ENCODE measurements around the gene FHOD3. TPM values are rescaled to one million over a fixed set of nuclear protein-coding genes. Genes with fewer than 3 reads are reported as not detected.

Gene FHOD3
- total and polyA plus RNA-seq, 2 of the 13 experiments (the other 11 are each of a cell fraction or from before 2014, with no cell fraction given), result 0.07 TPM; not detected in 1

DNA sequence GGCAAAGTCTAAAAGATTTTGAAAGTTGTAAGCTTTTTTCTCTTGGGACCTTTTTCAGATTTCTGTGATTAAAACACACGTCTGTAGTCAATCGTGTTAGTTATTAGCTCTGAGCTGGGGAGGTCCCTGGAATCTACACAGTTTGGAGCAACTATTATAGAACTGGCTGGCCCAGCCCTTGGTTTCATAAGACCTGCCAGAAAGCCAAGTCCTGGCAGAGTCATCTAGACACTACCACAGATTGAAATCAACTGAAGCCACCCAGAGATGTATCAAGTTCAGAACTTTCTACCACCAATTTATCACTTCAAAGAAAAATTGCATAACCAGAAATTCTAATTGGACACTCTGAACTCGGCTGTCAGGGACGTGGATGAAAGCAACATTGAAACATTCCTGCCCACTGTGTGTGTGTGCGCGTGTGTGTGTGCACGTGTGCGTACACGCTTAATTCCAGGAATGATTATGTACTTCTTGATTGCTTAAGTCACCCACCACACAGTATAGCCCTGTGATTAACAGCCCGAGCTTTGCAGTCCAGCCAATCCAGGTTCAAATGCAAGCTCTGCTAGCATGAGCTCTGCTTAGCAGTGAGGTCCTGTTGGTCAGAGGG is 405.0 kb downstream of the FHOD3 start:
- DNase-seq (ENCODE audit: low spot score) (no peak), FAIRE-seq (no peak), ATAC-seq (no peak)
- Histone ChIP-seq H3K79me2 (ENCODE audit: insufficient read depth, low read length) (no peaks in the 10 kb centered on the region), H2AFZ (ENCODE audit: low read length) (no peak overlapping the region), H3K4me1 (ENCODE audit: insufficient read depth, low read length) (no peaks in the 10 kb centered on the region), H3K36me3 (replicated peaks in 1 of 2; ENCODE audit: control insufficient read depth in 1 of 2, insufficient read depth in 2 of 2, low read length in 2 of 2) (no peaks in the 10 kb centered on the region), H3K27ac (ENCODE audit: extremely low read length, insufficient read depth, low read length) (no peak overlapping the region), H3K27me3 (ENCODE audit: control insufficient read depth in 1 of 2, insufficient read depth in 2 of 2, low read length in 2 of 2) (peaks cover 3 to 57% of the 10 kb centered on the region in 2 experiments; a peak in 3 of 5 replicates), H3K4me2 (ENCODE audit: low read depth, low read length) (no peak overlapping the region), H4K20me1 (ENCODE audit: insufficient read depth, low read length) (no peaks in the 10 kb centered on the region), H3K9me3 (ENCODE audit: low read length) (no peaks in the 10 kb centered on the region), H3K9ac (ENCODE audit: insufficient read depth, low read depth, low read length) (no peak overlapping the region), H3K4me3 (replicated peaks in 1 of 3; ENCODE audit: insufficient read depth in 1 of 3, low read depth in 2 of 3, low read length in 3 of 3) (no peak overlapping the region)
- in situ Hi-C loops (cut with HindIII; ENCODE audit: extremely low pct_ligation_motif_present, low pct_unique_long_range_greater_than_20kb) (no loop called here), intact Hi-C loops (cut with micrococcal nuclease; ENCODE audit: unreplicated experiment) (no loop called here)
- CTCF ChIA-PET (ENCODE audit: low intra/inter-chr PET ratio, low total read pairs), result no interaction called here
- POLR2A ChIA-PET, result no interaction called here
- BruUV-seq (replicated peaks), result no TSS peak
- WGBS (ENCODE audit: low lambda C conversion rate), result 13% methylated on average over 10 of the region's 10 CpGs
- TF ChIP-seq ZNF230 (CRISPR knock-in tag; IDR thresholded peaks at IDR 0.05) (no peak), CAMTA2 (CRISPR knock-in tag; IDR thresholded peaks at IDR 0.05; ENCODE audit: borderline replicate concordance) (no peak), RFXAP (CRISPR knock-in tag; IDR thresholded peaks at IDR 0.05; ENCODE audit: borderline replicate concordance) (no peak), ZBTB3 (CRISPR knock-in tag; IDR thresholded peaks at IDR 0.05; ENCODE audit: borderline replicate concordance, low read depth) (no peak), ONECUT2 (CRISPR knock-in tag; IDR thresholded peaks at IDR 0.05) (no peak), BCL6 (CRISPR knock-in tag; IDR thresholded peaks at IDR 0.05) (no peak), ZSCAN20 (CRISPR knock-in tag; IDR thresholded peaks at IDR 0.05; ENCODE audit: borderline replicate concordance) (no peak), NR2F6 (IDR thresholded peaks at IDR 0.05) (no peak), NR2F6 (CRISPR knock-in tag; IDR thresholded peaks at IDR 0.05) (no peak), TAF15 (IDR thresholded peaks at IDR 0.05; ENCODE audit: low read depth, low read length, poor library complexity, severe bottlenecking) (no peak)
- TF ChIP-seq, protein P1, sequence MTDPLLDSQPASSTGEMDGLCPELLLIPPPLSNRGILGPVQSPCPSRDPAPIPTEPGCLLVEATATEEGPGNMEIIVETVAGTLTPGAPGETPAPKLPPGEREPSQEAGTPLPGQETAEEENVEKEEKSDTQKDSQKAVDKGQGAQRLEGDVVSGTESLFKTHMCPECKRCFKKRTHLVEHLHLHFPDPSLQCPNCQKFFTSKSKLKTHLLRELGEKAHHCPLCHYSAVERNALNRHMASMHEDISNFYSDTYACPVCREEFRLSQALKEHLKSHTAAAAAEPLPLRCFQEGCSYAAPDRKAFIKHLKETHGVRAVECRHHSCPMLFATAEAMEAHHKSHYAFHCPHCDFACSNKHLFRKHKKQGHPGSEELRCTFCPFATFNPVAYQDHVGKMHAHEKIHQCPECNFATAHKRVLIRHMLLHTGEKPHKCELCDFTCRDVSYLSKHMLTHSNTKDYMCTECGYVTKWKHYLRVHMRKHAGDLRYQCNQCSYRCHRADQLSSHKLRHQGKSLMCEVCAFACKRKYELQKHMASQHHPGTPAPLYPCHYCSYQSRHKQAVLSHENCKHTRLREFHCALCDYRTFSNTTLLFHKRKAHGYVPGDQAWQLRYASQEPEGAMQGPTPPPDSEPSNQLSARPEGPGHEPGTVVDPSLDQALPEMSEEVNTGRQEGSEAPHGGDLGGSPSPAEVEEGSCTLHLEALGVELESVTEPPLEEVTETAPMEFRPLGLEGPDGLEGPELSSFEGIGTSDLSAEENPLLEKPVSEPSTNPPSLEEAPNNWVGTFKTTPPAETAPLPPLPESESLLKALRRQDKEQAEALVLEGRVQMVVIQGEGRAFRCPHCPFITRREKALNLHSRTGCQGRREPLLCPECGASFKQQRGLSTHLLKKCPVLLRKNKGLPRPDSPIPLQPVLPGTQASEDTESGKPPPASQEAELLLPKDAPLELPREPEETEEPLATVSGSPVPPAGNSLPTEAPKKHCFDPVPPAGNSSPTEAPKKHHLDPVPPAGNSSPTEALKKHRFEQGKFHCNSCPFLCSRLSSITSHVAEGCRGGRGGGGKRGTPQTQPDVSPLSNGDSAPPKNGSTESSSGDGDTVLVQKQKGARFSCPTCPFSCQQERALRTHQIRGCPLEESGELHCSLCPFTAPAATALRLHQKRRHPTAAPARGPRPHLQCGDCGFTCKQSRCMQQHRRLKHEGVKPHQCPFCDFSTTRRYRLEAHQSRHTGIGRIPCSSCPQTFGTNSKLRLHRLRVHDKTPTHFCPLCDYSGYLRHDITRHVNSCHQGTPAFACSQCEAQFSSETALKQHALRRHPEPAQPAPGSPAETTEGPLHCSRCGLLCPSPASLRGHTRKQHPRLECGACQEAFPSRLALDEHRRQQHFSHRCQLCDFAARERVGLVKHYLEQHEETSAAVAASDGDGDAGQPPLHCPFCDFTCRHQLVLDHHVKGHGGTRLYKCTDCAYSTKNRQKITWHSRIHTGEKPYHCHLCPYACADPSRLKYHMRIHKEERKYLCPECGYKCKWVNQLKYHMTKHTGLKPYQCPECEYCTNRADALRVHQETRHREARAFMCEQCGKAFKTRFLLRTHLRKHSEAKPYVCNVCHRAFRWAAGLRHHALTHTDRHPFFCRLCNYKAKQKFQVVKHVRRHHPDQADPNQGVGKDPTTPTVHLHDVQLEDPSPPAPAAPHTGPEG (CRISPR knock-in tag; IDR thresholded peaks at IDR 0.05), result no peak
- TF ChIP-seq, protein P2, sequence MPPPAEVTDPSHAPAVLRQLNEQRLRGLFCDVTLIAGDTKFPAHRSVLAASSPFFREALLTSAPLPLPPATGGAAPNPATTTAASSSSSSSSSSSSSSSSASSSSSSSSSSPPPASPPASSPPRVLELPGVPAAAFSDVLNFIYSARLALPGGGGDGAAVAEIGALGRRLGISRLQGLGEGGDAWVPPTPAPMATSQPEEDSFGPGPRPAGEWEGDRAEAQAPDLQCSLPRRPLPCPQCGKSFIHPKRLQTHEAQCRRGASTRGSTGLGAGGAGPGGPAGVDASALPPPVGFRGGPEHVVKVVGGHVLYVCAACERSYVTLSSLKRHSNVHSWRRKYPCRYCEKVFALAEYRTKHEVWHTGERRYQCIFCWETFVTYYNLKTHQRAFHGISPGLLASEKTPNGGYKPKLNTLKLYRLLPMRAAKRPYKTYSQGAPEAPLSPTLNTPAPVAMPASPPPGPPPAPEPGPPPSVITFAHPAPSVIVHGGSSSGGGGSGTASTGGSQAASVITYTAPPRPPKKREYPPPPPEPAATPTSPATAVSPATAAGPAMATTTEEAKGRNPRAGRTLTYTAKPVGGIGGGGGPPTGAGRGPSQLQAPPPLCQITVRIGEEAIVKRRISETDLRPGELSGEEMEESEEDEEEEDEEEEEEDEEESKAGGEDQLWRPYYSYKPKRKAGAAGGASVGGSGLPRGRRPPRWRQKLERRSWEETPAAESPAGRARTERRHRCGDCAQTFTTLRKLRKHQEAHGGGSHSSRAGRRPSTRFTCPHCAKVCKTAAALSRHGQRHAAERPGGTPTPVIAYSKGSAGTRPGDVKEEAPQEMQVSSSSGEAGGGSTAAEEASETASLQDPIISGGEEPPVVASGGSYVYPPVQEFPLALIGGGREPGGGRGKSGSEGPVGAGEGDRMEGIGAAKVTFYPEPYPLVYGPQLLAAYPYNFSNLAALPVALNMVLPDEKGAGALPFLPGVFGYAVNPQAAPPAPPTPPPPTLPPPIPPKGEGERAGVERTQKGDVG (CRISPR knock-in tag; IDR thresholded peaks at IDR 0.05; ENCODE audit: borderline replicate concordance), result no peak

Data from HepG2 (cell line).